ENCODE measurements around the gene MAST2. TPM values are rescaled to one million over a fixed set of nuclear protein-coding genes. Genes with fewer than 3 reads are reported as not detected.
A peak's percentile ranks its signal among the peaks of the same experiment; 100 is the strongest.

Gene MAST2
- total RNA-seq, 4 donors from 2014 or later = 8.3 to 24.8 (median 14.5) TPM

DNA sequence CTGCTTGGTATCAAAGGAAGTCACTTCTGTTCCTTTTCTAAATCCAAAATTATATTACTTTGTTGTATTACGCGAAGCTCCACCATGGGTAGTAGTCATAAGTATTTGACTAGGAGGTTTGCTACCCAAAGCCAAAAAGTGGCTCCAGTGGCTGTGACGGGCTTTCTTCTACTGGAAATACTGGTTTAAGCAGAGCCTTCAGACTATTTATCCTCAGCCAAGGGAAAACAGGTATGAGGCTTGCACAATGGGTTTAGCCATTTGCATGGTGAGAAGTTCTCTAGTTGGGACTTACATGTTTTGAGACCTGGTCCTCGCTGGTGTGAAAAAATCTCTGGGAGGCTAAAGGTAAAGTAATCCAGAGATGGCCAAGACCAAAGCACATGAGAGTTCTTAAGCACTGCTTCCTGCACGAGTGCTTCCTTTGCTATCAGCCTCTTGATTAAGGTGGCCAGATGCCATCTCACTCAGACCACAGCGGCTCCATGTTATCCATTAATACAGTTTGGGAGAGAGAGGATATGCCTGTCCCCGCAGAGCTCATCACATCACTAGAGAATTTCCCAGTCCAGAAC lies 207.8 kb downstream of the MAST2 start:
- intact Hi-C loops (cut with DNase I) = no loop called here
- no peak for TF ChIP-seq POLR2A (IDR thresholded peaks at IDR 0.05)
- TF ChIP-seq, protein P1, sequence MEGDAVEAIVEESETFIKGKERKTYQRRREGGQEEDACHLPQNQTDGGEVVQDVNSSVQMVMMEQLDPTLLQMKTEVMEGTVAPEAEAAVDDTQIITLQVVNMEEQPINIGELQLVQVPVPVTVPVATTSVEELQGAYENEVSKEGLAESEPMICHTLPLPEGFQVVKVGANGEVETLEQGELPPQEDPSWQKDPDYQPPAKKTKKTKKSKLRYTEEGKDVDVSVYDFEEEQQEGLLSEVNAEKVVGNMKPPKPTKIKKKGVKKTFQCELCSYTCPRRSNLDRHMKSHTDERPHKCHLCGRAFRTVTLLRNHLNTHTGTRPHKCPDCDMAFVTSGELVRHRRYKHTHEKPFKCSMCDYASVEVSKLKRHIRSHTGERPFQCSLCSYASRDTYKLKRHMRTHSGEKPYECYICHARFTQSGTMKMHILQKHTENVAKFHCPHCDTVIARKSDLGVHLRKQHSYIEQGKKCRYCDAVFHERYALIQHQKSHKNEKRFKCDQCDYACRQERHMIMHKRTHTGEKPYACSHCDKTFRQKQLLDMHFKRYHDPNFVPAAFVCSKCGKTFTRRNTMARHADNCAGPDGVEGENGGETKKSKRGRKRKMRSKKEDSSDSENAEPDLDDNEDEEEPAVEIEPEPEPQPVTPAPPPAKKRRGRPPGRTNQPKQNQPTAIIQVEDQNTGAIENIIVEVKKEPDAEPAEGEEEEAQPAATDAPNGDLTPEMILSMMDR (IDR thresholded peaks at IDR 0.05) = no peak
- peaks cover 0 to 54% (median 17%) of the 10 kb centered on the region in 3 donors for H3K36me3 ChIP-seq
- 62 to 80% methylated on average over 6 of the region's 7 CpGs for WGBS, 2 donors
- no peaks in the 10 kb centered on the region for H3K9me3 ChIP-seq
- no peaks in the 10 kb centered on the region for H3K27me3 ChIP-seq
- peak overlapping the region in 2 of 4 donors; percentile 33 to 34 for H3K27ac ChIP-seq
- H3K4me3 ChIP-seq = no peak overlapping the region
- no peak for DNase-seq
- H3K4me1 ChIP-seq = peaks cover 0 to 23% (median 0%) of the 10 kb centered on the region in 3 donors

DNA sequence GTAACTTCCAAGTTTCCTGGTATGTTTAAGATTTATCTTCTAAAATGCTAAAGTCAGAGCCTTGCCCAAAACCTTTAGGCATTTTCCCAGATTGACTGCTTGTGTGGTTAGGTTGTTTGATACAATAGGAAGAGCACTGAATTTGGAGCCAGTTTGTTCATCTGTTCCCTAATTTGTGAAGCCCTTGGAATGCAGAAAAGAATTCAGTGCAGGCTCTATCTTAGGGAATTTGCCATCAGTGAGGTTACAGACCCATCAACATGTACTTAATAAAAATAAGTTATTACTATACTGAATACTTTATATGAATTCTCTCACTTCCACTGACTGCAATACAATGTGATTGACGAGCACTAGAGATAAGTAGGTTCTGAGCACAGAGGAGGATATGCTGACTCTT lies 208.8 kb downstream of the MAST2 start:
- no peak for DNase-seq
- 92 to 93% methylated on average over 1 of the region's 1 CpG for WGBS, 2 donors
- TF ChIP-seq, protein P1 (IDR thresholded peaks at IDR 0.05) = no peak
- TF ChIP-seq POLR2A (IDR thresholded peaks at IDR 0.05) = no peak
- Histone ChIP-seq H3K36me3 (peaks cover 0 to 44% (median 17%) of the 10 kb centered on the region in 3 donors), H3K27me3 (no peaks in the 10 kb centered on the region), H3K4me3 (no peak overlapping the region), H3K9me3 (no peaks in the 10 kb centered on the region), H3K27ac (no peak overlapping the region), H3K4me1 (peaks cover 0 to 23% (median 0%) of the 10 kb centered on the region in 3 donors)
- intact Hi-C loops (cut with DNase I) = no loop called here

DNA sequence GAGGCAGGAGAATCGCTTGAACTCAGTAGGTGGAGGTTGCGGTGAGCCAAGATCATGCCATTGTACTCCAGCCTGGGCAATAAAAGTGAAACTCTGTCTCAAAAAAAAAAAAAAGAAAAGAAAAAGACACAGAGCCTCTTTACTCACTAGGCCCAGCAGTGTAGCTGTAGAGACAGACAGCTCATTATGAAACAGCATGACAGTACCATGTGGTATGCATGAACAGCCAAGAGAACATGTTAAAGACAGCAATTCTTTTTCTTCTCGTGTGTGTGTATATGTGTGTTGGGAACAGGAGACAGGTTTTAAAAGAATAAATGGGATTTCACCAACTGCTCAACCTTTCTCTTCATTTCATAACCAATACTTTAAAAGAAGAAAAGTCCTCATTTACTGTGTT lies 210.2 kb downstream of the MAST2 start:
- no peak overlapping the region for H3K4me3 ChIP-seq
- 89 to 90% methylated on average over 2 to 3 of the region's 3 CpGs for WGBS, 2 donors
- no peaks in the 10 kb centered on the region for H3K27me3 ChIP-seq
- no peak for DNase-seq
- H3K9me3 ChIP-seq = no peaks in the 10 kb centered on the region
- H3K36me3 ChIP-seq = peaks cover 0 to 30% (median 7%) of the 10 kb centered on the region in 3 donors
- TF ChIP-seq POLR2A (IDR thresholded peaks at IDR 0.05) = no peak
- TF ChIP-seq, protein P1 (IDR thresholded peaks at IDR 0.05) = no peak
- H3K4me1 ChIP-seq = peaks cover 0 to 23% (median 0%) of the 10 kb centered on the region in 3 donors
- no peak overlapping the region for H3K27ac ChIP-seq
- intact Hi-C loops (cut with DNase I) = no loop called here

DNA sequence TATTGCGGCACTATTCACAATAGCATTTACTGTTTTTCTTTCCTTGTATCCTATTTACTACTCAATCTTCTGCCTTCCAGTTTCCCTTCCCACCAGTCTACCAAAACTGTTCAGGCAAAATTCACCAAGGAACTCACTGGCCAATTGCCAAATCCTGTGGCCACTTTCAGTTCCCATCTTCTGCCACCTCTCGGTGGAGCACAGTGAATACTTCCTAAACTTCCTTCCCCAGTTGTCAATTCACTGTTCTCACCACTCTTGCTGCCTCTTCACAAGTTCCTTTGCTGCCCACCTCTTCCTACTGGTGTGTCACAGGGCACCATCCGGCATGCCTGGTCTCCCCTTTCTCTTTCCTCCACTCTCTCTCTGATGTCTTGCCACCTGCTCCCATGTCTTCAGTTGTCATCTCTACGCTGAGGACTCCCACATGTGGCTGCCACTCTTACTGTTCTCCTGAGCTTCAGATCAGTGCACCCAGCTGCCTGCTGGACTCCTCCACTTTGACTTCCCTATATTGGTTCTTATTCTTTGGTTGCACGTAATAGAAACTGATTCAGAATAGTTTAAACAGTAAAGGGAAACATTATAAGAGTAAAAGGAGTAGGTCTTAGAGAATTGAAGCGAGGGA lies 214.6 kb downstream of the MAST2 start:
- peaks cover 0 to 13% (median 6%) of the 10 kb centered on the region in 3 donors for H3K36me3 ChIP-seq
- no peak overlapping the region for H3K4me3 ChIP-seq
- TF ChIP-seq, protein P1 (IDR thresholded peaks at IDR 0.05) = no peak
- no peak for TF ChIP-seq POLR2A (IDR thresholded peaks at IDR 0.05)
- no peak for DNase-seq
- WGBS, 2 donors = 84 to 90% methylated on average over 6 of the region's 6 CpGs
- H3K9me3 ChIP-seq = no peaks in the 10 kb centered on the region
- no peaks in the 10 kb centered on the region for H3K27me3 ChIP-seq
- no peaks in the 10 kb centered on the region for H3K4me1 ChIP-seq
- intact Hi-C loops (cut with DNase I) = no loop called here
- no peak overlapping the region for H3K27ac ChIP-seq

DNA sequence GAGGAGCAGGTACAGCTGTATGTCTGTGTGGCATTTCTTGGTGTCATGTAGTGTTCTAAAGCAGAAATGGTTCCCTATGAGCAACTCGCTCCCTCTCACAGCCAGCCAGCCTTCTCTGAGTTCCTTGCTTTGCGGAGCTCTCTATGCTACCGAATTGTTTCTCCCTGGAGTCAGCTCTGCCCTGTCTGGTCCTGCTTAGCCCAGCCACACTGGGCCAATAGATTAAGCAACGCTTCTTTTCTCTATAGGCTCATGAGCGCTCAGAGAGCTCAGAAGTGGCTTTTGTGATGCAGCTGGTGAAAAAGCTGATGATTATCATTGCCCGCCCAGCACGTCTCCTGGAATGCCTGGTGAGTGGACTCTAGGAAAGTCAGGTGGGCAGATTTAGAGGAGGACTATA lies 215.9 kb downstream of the MAST2 start:
- H3K4me3 ChIP-seq = no peak overlapping the region
- peaks cover 6 to 27% (median 7%) of the 10 kb centered on the region in 3 donors for H3K36me3 ChIP-seq
- H3K9me3 ChIP-seq = no peaks in the 10 kb centered on the region
- no peaks in the 10 kb centered on the region for H3K27me3 ChIP-seq
- TF ChIP-seq, protein P1 (IDR thresholded peaks at IDR 0.05) = no peak
- TF ChIP-seq POLR2A (IDR thresholded peaks at IDR 0.05) = no peak
- intact Hi-C loops (cut with DNase I) = no loop called here
- 98 to 100% methylated on average over 1 to 6 of the region's 7 CpGs for WGBS, 2 donors
- no peaks in the 10 kb centered on the region for H3K4me1 ChIP-seq
- no peak overlapping the region for H3K27ac ChIP-seq
- no peak for DNase-seq

Measured in esophagus squamous epithelium (tissue), 5 donors.